Upper lobe of left lung (tissue), 6 donors: Measurements from ENCODE around the gene CEACAM20. TPM values are rescaled to one million over a fixed set of nuclear protein-coding genes. Genes with fewer than 3 reads are reported as not detected.
"Not testable (repeated sequence)": the region's sequence is repeated elsewhere in the genome, so short reads cannot be mapped to it uniquely, and the experiment has no call there.

Source experiments
- ATAC-seq, 2 donors: fragments of 200-7000 bp; cut with Tn5 transposase; one replicate each; pipeline ENCODE4 v1.9.1; 2022; ENCODE audit warnings: mild to moderate bottlenecking in 2 of 2, moderate library complexity in 2 of 2; ENCODE audit not compliant: low FRiP score in 2 of 2
- DNase-seq, 2 donors: peaks; one replicate each; pipeline ENCODE4 v3.0.0-alpha.2; 2019 to 2020
- H3K27ac ChIP-seq, 4 donors: fragments of 200-600 bp; sonication (generic); one replicate each; pipeline ENCODE4 v1.5.1; 2016 to 2019
- H3K27me3 ChIP-seq, 4 donors: fragments of 200-600 bp; sonication (generic); one replicate each; pipeline ENCODE4 v1.5.1; 2017 to 2019
- H3K36me3 ChIP-seq, 4 donors: fragments of 200-600 bp; sonication (generic); one replicate each; pipeline ENCODE4 v1.5.1; 2016 to 2019
- H3K4me1 ChIP-seq, 4 donors: fragments of 200-600 bp; sonication (generic); one replicate each; pipeline ENCODE4 v1.5.1; 2018 to 2019
- H3K4me3 ChIP-seq, 4 donors: fragments of 200-600 bp; sonication (generic); one replicate each; pipeline ENCODE4 v1.5.1; 2017 to 2019; ENCODE audit warnings: mild to moderate bottlenecking in 2 of 4, moderate library complexity in 1 of 4
- H3K9me3 ChIP-seq, 4 donors: fragments of 200-600 bp; sonication (generic); one replicate each; pipeline ENCODE4 v1.5.1; 2018 to 2019
- CTCF ChIP-seq, 6 experiments: fragments of 450-650 bp in 4 of 6; fragments of 200-600 bp in 2 of 6; sonication (generic) in 2 of 6; IDR thresholded peaks; one replicate each; pipeline ENCODE4 v1.5.1; 2016 to 2019; ENCODE audit warnings: antibody characterized with exemption in 6 of 6
- EP300 ChIP-seq, 4 donors: sonication (generic); formaldehyde crosslinking; IDR thresholded peaks; one replicate each; pipeline ENCODE4 v1.5.1; 2017; ENCODE audit warnings: antibody characterized with exemption in 4 of 4, control low read depth in 2 of 4
- POLR2A ChIP-seq, 4 donors: fragments of 450-650 bp; IDR thresholded peaks; one replicate each; pipeline ENCODE4 v1.5.1; 2016 to 2017; ENCODE audit warnings: antibody characterized with exemption in 4 of 4, mild to moderate bottlenecking in 2 of 4
- POLR2AphosphoS5 ChIP-seq, 2 donors: sonication (generic); formaldehyde crosslinking; IDR thresholded peaks; one replicate each; pipeline ENCODE4 v1.5.1; 2017; ENCODE audit warnings: antibody characterized with exemption in 2 of 2
- WGBS, 2 donors: methylation state at CpG; one replicate each; pipeline ENCODE4 v1.1.5; 2017 to 2018; 5-methylcytosine and 5-hydroxymethylcytosine counted together
- total RNA-seq, 6 donors: library from RNA; depleted of rRNA in 4 of 6; stranded (reverse); fragments of >200 nt in 4 of 6; gene quantifications; one replicate each; pipeline versions ENCODE4 v1.1.0 to v1.2.1, GENCODE V29; 2016 to 2021
- donor health status: DM: no; HTN: no; CAD: no; lungs with moderate emphysema.
- donor health status: DM: no; HTN: yes; CAD: no; lungs with severe emphysema.

The CEACAM20 gene
- total RNA-seq, 6 donors from 2014 or later: not detected

GRCh38 chr19:44539991-44540390 is 10.5 kb upstream of the CEACAM20 start:
- no peak for TF ChIP-seq CTCF (IDR thresholded peaks at IDR 0.05)
- no peak overlapping the region for H3K27ac ChIP-seq
- no peaks in the 10 kb centered on the region for H3K27me3 ChIP-seq
- no peaks in the 10 kb centered on the region for H3K36me3 ChIP-seq
- WGBS, 2 donors: 80 to 88% methylated on average over 6 of the region's 6 CpGs
- H3K4me1 ChIP-seq: no peaks in the 10 kb centered on the region
- ATAC-seq: no peak
- H3K9me3 ChIP-seq: peaks cover 0 to 4% (median 0%) of the 10 kb centered on the region in 4 donors
- no peak overlapping the region for H3K4me3 ChIP-seq
- DNase-seq: no peak

- Histone ChIP-seq H3K27ac (no peak overlapping the region), H3K4me3 (no peak overlapping the region), H3K36me3 (no peaks in the 10 kb centered on the region), H3K9me3 (peaks cover 0 to 4% (median 0%) of the 10 kb centered on the region in 4 donors), H3K4me1 (no peaks in the 10 kb centered on the region), H3K27me3 (no peaks in the 10 kb centered on the region)
- WGBS, 2 donors: 73 to 83% methylated on average over 7 to 11 of the region's 11 CpGs
- DNase-seq (no peak), ATAC-seq (no peak)
- TF ChIP-seq POLR2AphosphoS5 (IDR thresholded peaks at IDR 0.05) (no peak), EP300 (IDR thresholded peaks at IDR 0.05) (no peak), POLR2A (IDR thresholded peaks at IDR 0.05) (no peak), CTCF (IDR thresholded peaks at IDR 0.05) (no peak)
These were observed 9.9 kb upstream of the CEACAM20 start for GRCh38 chr19:44539236-44539826.

GRCh38 chr19:44535361-44535760 is 5.9 kb upstream of the CEACAM20 start:
- not testable (repeated sequence) for H3K27ac ChIP-seq

GRCh38 chr19:44532819-44533218 is 3.3 kb upstream of the CEACAM20 start:
- 75 to 78% methylated on average over 5 of the region's 5 CpGs for WGBS, 2 donors
- Histone ChIP-seq H3K27me3 (no peaks in the 10 kb centered on the region), H3K9me3 (peaks cover 0 to 4% (median 0%) of the 10 kb centered on the region in 4 donors), H3K4me3 (no peak overlapping the region), H3K36me3 (no peaks in the 10 kb centered on the region), H3K27ac (no peak overlapping the region), H3K4me1 (no peaks in the 10 kb centered on the region)
- DNase-seq (no peak), ATAC-seq (no peak)
- TF ChIP-seq POLR2AphosphoS5 (IDR thresholded peaks at IDR 0.05) (no peak), EP300 (IDR thresholded peaks at IDR 0.05) (no peak), CTCF (IDR thresholded peaks at IDR 0.05) (no peak), POLR2A (IDR thresholded peaks at IDR 0.05) (no peak)

More at GRCh38 chr19:44535361-44535760, 5.9 kb upstream of the CEACAM20 start:
- ATAC-seq, H3K4me3 ChIP-seq, H3K9me3 ChIP-seq, H3K4me1 ChIP-seq, DNase-seq, H3K27me3 ChIP-seq, H3K36me3 ChIP-seq: not testable (repeated sequence)
- WGBS, 2 donors: 65 to 66% methylated on average over 3 of the region's 3 CpGs

GRCh38 chr19:44530777-44531176 is 1.3 kb upstream of the CEACAM20 start:
- 55 to 63% methylated on average over 5 to 6 of the region's 6 CpGs for WGBS, 2 donors
- TF ChIP-seq POLR2AphosphoS5 (IDR thresholded peaks at IDR 0.05) (no peak), POLR2A (IDR thresholded peaks at IDR 0.05) (no peak), EP300 (IDR thresholded peaks at IDR 0.05) (no peak), CTCF (IDR thresholded peaks at IDR 0.05) (no peak)
- DNase-seq: no peak
- no peaks in the 10 kb centered on the region for H3K4me1 ChIP-seq
- no peak for ATAC-seq
- no peak overlapping the region for H3K27ac ChIP-seq
- no peak overlapping the region for H3K4me3 ChIP-seq
- no peaks in the 10 kb centered on the region for H3K36me3 ChIP-seq
- H3K9me3 ChIP-seq: peaks cover 0 to 4% (median 0%) of the 10 kb centered on the region in 4 donors
- no peaks in the 10 kb centered on the region for H3K27me3 ChIP-seq
